GM19193 (cell line): Measurements from ENCODE around the gene GPR33.

Experiments used
- POLR2A ChIP-seq: IDR thresholded peaks from 4 replicates; pipeline ENCODE4 v1.6.1; 2011; ENCODE audit not compliant: insufficient read depth, insufficient read length; ENCODE audit errors: extremely low read depth

GPR33 gene, protein sequence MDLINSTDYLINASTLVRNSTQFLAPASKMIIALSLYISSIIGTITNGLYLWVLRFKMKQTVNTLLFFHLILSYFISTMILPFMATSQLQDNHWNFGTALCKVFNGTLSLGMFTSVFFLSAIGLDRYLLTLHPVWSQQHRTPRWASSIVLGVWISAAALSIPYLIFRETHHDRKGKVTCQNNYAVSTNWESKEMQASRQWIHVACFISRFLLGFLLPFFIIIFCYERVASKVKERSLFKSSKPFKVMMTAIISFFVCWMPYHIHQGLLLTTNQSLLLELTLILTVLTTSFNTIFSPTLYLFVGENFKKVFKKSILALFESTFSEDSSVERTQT

DNA sequence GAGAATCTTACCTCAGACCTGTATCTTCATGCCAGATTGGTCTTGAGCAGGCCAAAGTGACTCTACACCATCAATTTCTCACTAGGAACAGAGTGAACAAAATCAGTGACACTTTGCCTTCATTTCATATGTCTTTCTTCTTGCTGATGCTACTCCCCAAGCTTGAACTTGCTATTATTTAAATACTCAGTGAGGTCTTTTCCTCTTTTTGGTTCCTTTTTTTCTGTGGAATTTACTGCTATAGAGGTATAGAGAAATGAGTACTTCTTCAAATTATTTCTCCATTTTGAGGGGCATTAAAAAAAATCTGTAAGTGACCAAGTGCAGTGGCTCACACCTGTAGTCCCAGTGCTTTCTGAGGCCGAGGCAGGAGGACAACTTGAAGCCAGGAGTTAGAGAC lies at the start of gene GPR33:
TSS of gene GPR33 (minus strand) at position 154 of the 400 bp plus-strand sequence. CDS start 4,074 bp downstream, outside the sequence.
- no peak for TF ChIP-seq POLR2A

DNA sequence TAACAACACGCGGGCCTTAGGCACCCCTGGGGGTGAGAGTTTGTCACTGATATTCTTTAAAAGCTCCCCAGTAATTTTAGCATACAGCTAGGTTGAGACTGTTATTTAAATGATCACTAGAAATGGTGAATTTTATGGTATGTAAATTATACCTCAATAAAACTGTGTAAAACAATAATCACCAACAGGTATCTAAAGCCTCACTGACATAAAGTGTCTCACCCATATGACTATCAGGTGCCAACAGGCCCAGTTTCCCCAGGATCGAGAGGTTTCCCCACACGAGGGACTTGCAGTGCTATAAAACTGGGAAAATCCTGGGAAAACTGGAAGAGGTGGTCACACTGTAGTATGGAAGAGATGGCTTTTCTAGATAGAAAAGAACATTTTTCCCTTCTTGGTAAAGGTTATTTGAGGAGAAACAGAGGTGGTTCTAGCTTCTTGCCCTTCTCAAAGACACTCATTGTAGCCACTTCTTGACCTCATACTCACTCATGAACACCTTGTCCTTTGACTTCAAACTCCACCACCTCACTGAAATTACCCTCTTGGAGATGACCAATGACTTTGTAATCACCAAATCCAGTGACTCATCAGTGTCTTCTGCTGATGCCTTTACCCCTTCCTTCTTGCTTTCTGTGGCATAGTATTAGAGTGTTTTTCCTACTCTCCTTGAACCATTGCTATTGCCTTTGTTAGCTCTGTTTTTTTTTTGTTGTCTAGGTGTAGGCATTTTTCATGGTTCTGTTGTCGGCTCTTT lies 48.5 kb upstream of the GPR33 start:
- no peak for TF ChIP-seq POLR2A

DNA sequence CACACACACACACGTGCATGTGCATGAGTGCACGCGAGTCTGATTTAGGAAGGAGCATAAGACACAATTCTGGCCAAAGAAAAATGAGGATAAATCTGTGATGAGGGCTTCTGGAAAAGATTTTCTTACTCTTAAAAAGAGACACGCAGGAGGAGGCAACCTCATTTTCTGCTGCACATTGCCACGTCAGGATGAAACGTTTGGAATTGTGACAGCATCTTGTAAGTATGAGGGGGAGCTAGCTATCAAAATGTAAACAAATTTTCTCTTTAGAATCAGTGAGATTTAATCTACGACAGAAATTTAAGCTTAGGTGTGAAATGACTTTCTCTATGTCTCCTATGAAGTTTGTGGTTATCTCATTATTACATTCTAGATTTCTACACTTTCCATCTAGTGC lies 42.3 kb upstream of the GPR33 start:
- TF ChIP-seq POLR2A = no peak

DNA sequence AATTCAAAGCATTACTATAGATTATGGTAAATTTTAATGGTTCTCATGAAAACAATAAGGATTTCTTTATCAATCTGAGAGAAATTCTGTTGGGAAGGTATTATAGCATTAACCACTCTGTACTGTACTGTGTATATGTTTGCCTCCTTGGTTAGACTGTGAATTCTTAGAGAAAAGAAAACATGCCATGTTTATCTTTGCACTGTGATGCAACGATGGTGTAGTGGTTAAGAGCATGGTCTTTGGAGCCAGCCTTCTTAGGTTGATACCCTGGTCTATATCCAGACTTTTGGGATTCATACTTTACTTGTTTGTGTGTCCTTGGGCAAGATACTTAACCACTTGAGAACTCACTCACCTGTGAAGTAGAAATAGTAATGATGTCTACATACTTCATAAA lies 41.2 kb upstream of the GPR33 start:
- no peak for TF ChIP-seq POLR2A

DNA sequence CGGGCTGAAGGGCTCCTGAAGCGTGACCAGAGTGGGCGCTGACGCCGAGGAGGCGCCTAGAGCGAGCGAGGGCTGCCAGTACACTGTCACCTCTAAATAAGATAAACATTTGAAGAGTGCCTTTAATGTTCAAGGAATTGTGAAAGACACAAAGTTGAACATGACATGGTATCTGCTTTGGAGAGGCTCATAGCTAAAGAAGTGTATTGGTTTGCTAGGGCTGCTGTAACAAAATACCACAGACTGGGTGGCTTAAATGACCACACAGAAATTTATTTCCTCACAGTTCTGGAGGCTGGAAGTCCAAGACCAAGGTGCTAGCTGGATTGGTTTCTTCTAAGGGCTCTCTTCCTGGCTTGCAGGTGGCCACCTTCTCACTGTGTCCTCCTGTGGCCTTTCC lies 39.7 kb upstream of the GPR33 start:
- TF ChIP-seq POLR2A = no peak

DNA sequence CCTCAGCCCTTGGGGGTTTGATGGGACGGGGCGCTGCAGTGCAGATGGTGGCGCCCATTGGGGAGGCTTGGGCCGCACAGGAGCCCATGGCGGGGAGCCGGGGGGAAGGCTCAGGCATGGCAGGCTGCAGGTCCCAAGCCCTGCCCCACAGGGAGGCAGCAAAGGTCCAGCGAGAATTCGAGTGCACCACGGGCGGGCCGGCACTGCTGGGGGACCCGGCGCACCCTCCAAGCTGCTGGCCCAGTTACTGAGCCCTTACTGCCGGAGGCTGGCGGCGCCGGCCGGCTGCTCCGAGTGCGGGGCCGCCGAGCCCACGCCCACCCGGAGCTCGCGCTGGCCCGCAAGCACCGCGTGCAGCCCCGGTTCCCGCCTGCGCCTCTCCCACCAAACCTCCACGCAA lies 39.2 kb upstream of the GPR33 start:
- no peak for TF ChIP-seq POLR2A

DNA sequence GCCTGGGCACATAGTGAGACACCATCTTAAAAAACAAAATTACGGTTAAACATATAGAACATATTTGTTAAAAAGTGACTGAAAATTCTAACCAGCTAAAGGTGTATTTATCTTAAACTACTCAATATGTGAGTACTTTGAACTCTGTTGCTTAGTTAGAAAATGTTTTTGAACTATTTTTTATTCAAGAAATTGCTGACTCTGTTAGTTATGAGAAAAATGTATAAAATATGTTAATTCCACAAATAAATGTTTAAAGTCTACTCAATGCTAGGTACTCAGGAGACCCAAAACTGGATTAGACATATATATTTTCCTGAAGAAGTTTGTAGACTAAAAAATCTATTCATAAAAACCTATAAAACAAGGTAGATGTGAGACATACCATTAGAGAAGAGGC lies 23.0 kb upstream of the GPR33 start:
- no peak for TF ChIP-seq POLR2A

DNA sequence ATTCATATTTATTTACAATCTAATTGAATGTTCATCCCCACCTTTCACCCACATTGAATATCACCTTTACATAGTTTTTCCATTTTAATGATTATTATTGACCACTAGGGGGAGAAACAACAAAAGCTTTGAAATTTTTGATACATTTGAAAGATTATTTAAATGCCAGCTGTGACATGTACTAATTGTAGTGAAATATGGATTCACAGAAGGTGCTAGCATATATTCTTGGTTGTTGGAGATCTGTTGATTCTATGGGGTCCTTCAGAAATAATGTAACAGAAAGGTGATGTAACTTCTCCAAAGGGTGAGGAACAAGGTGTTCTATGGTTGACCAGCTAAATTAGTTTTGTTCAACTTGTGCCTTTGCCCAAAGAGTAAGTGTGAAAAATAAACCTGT lies 22.4 kb upstream of the GPR33 start:
- TF ChIP-seq POLR2A = no peak

DNA sequence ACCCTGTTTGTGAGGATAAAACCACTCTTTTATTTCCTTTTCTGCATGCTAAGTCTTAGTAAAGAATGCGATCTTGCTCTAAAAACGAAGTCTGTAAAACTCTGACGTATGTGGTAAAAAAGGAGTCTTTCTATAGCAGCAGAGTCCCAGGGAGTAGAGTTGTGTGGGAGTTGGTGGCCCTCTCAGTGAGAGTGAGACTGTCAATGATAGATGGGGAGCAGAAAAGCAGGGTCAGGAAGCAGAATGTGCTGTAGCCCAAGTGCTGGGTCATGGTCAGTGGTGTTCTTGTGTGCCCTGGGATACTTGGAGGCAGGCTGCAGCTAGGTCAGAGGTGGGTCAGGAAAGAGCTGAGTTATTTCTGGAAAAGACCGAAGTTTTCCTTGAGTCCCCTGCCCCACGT lies 20.3 kb upstream of the GPR33 start:
- TF ChIP-seq POLR2A = no peak

DNA sequence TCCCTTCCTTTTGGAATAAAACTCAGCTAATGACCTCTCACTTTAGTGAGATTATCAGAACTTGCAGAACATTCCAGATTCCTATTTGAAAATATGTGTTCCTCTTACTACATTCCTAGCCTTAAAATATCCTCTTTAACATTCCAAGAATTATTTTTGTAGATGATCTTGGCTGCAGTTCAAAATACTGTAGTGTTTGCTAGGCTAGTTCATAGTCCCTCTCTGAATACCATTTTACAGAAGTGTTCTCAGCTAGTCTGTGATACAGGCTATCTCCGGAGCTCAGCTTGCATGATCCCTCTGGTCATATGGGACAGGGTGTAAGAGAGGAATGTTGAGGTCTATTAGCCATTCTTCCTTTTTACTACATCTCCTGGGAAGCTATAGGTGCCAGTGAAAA lies 17.6 kb upstream of the GPR33 start:
- no peak for TF ChIP-seq POLR2A

DNA sequence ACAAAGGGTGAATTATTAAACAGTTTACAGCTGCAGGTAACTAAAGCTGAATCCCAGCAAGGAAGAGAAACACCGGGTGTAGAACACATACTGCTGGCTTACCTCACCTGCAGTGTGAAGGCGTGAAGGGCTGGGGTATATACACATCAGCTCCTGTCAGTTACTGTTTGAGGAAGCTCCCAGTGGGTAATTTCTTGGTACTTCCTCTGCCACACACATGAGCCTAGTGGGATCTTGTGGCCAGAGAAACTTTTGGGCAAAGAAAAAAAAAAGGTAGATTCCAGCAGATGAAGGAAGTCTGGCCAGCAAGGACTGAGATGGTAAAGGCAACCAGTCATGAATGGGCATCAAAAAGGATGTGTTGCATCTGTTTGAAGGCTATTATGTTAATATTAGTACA lies 14.0 kb upstream of the GPR33 start:
- TF ChIP-seq POLR2A = no peak

DNA sequence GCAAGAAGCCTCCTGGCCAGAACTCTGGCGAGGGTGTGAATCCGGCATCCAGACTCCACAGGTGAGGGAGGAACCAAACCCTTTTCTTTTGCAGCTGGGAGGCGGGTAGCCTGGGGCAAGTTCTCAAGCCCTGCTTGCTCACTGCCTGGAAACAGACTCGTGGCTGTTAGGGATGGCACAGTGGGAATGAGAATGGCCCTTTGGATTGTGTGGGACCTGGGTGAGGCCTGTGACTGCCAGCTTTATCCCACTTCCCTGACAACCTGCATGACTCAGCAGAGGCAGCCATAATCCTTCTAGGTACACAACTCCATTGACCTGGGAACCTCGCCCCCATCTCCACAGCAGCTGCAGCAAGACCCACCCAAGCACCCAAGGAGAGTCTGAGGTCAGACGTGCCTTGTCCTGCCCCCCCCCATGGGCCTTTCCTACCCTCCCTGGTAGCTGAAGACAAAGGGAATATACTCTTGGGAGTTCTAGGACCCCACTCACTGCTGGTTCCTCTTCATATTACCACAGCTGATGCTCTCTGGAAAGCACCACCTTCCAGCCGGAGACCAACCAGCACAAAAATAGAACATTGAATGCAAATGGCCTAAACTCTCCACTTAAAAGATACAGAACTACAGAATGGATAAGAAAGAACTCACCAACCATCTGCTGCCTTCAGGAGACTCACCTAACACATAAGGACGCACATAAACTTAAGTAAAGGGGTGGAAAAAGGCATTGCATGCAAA lies 5.1 kb upstream of the GPR33 start:
- no peak for TF ChIP-seq POLR2A

DNA sequence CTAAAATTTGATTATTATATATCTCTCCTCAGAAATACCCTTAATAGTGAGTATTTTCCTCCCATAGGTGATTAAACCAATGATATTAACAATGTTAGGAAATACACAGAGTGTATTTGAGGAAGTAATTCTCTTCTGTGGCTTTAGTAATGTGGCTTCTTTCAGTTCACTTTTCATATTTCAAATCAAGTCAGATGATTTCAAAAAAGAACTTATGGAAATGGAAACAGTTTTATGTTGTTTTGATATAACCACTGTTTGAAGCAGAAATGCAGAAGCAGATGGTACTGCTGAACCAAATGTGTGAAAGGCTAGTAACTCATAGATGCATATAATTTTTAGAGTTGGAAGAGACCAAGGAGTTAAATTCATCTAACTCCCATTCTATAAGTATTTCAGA lies 1.9 kb upstream of the GPR33 start:
- TF ChIP-seq POLR2A = no peak

DNA sequence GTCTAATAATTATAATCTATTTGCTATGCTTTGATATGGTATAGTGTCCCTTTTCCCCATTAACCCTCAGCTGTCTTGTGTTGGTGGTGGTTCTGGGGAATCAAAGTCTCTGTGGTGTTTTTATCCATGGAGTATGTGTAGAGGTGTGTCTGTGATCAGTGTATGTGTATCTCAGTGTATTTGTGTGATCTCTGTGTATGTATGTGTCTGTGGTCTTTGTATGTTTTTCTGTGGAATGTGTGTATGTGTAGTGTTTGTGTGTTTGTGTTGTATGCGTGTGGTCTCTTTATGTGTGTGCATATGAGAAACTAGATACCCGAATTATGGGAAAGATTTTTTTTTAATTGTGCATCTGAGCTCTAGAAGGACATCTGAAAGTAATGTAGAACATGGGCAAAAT lies 1.1 kb downstream of the GPR33 start:
- TF ChIP-seq POLR2A = no peak

DNA sequence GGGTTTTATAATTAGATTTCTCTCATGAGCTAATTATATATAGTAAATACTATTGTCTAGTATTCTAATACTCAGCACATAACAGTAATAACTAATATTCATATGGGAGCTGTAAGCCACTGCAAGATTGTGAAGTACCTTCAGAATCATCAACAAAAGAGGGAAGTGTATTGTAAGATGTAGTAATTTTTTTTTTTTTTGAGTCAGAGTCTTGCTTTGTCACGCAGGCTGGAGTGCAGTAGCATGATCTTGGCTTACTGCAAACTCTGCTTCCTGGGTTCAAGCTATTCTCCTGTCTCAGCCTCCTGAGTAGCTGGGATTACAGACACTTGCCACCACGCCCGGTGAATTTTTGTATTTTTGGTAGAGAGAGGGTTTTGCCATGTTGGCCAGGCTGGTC lies 3.1 kb downstream of the GPR33 start:
- TF ChIP-seq POLR2A = no peak

DNA sequence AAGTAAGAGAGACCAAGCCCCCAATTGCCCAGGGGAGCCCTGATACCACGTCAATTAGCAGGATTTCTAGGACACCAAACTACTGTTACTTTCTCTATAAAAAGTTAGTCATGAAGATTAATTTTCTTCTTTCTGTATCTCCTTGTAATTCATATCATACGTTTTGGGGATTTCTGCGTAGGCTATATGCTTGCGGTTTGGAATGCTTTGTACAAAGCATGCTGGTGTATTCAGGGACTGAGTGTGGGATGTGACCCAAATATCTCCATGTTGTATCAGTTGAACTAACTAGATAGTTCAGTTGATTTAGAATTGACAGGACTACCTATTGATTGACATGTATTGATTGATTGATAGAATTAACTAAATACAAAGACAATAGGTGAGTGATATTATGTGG lies 7.7 kb downstream of the GPR33 start:
- TF ChIP-seq POLR2A = no peak
